Retinal pigment epithelial cell (primary cell): ENCODE measurements around the gene ARHGAP35.
"Not testable (repeated sequence)": the region's sequence is repeated elsewhere in the genome, so short reads cannot be mapped to it uniquely, and the experiment has no call there.

Experiments
- DNase-seq: peaks from one replicate; pipeline ENCODE4 v3.0.0-alpha.2; 2010; ENCODE audit warnings: low read depth
- H3K4me3 ChIP-seq: 2 replicates; pipeline ENCODE4 v1.5.1; 2011; ENCODE audit warnings: mild to moderate bottlenecking, low read length, control low read depth, moderate library complexity
- TF ChIP-seq, protein P1 (sequence below): conservative IDR thresholded peaks from 2 replicates; pipeline ENCODE4 v1.5.1; 2011; ENCODE audit warnings: low read depth, low read length, control low read depth, inconsistent platforms

ARHGAP35 gene

DNA sequence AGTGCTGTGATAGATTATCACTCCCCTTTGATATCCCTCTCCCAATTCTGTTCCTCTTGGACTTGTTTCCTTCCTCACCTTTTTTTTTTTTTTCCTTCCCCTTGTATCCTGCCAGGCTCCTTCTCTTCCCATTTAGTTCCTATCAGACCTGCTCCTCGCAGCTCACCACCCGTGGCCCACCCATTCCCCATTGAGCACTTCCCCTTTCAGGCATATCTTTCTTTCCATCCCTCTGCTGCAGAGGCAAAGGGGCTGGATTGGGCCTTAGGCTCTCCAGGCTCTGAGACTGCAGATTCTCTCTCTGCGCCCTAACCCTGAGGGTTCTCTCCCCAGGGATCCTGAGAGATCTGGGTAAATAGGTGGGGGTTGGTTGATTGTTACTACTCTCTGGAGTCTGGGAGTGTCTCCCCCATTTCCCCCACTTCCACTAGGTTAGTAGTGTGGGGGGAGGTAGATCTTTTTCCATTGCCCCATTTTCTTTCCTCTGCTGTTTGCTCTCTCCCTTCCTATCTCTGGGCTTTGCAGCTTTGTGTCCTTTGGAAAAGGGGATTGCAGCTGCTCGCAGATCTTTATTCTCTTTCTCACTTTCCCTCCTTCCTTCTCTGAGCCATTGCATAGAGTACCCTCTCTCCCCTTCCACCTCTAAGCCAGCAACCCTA lies 2.3 kb downstream of the ARHGAP35 start:
- DNase-seq, result no peak
- TF ChIP-seq, protein P1, sequence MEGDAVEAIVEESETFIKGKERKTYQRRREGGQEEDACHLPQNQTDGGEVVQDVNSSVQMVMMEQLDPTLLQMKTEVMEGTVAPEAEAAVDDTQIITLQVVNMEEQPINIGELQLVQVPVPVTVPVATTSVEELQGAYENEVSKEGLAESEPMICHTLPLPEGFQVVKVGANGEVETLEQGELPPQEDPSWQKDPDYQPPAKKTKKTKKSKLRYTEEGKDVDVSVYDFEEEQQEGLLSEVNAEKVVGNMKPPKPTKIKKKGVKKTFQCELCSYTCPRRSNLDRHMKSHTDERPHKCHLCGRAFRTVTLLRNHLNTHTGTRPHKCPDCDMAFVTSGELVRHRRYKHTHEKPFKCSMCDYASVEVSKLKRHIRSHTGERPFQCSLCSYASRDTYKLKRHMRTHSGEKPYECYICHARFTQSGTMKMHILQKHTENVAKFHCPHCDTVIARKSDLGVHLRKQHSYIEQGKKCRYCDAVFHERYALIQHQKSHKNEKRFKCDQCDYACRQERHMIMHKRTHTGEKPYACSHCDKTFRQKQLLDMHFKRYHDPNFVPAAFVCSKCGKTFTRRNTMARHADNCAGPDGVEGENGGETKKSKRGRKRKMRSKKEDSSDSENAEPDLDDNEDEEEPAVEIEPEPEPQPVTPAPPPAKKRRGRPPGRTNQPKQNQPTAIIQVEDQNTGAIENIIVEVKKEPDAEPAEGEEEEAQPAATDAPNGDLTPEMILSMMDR, result no peak
- H3K4me3 ChIP-seq, result peak overlapping the region; percentile 86

DNA sequence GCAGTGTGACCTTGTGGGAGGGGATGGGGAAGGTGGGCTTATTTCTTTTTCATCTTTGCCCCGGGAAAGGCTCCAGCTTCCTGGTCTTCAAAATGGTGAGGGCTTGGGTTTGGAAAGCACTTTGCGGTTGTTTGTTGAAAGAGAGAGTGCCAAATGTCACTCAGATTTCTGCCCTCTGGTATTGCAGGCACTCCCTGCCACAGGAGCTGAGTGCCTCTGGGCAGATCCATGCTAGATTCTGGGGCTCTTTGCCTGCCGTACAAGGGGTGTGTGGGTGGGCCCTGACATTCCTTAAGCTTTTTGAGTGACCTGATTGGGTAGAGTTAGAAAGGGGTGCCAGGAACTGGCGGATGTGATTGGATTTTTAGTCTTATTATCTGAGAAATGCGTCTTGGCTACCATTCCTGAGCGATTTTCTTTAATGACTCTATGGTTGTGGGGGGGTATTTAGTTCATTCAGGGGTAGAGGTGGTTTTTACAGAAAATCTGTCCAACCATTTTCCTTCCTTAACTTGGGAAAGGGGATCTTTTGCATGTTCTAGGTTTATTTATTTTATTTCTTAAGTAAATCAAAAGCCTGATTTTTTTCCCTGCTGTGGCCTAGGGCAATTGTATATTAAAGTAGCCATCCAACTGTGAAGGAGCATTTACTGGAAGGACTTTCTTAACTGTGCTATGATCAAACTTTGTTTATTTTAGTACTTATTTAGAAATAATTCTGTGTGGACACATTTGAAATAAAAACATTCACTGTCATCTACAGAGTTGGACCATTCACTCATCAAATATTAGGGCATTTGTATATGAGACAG lies 3.2 kb downstream of the ARHGAP35 start:
- peak overlapping the region; percentile 86 for H3K4me3 ChIP-seq
- TF ChIP-seq, protein P1, result no peak
- DNase-seq, result peak; percentile 74

DNA sequence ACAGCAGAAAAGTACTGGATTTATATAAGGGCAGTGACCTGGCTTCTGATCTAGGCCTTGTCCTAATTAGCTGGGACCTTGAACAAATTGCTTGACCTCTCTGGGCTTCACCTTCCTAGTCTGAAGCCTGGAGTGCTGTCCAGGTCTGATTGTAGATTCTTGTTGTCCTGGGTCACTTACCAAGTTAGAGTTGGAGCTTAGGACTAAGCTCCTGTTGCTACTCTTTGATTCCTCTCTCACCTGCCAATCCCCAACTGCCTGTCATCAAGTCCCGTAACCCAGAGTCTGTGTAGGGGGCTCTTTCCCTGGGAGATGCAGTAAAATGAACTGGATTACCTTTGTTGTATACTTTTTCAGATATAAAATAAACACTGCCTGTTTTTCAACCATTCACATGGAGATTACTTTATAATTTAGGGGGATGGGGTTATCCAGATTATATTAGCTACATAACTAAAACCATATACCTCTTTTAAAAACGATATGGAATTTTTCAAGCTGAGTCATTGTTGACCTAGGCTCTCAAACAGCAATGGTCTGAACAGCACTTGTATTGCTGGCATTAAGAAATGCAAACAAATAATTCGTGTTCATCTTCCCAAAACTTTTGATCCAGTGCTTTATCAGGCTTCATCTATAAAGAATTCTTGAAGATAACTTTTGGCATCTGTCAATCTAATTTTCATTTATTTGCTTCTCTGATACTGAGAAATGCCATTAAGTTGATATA lies 5.8 kb downstream of the ARHGAP35 start:
- TF ChIP-seq, protein P1, result no peak
- H3K4me3 ChIP-seq, result no peak overlapping the region

DNA sequence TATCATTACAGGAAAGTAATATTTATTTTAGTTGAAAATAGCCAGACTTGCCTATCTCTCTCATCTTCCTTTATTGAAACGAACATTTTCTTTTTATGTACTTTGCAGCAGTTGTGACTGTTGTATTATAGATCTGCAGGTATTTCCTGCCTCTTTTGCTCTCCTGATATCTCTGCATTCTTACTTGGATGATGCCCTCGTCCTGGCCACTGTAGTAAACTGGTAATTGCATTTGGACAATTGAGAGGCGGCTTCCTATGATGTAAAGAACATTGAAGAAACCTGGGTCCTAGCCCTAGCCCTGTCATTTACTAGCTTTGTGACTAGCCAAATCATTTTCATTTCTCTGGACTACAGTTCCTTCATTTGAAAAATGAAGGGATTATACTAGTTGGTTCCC lies 6.4 kb downstream of the ARHGAP35 start:
- TF ChIP-seq, protein P1, result no peak
- DNase-seq, result no peak
- H3K4me3 ChIP-seq, result no peak overlapping the region

More for the DNA sequence above, 5.8 kb downstream of the ARHGAP35 start:
- no peak for DNase-seq

DNA sequence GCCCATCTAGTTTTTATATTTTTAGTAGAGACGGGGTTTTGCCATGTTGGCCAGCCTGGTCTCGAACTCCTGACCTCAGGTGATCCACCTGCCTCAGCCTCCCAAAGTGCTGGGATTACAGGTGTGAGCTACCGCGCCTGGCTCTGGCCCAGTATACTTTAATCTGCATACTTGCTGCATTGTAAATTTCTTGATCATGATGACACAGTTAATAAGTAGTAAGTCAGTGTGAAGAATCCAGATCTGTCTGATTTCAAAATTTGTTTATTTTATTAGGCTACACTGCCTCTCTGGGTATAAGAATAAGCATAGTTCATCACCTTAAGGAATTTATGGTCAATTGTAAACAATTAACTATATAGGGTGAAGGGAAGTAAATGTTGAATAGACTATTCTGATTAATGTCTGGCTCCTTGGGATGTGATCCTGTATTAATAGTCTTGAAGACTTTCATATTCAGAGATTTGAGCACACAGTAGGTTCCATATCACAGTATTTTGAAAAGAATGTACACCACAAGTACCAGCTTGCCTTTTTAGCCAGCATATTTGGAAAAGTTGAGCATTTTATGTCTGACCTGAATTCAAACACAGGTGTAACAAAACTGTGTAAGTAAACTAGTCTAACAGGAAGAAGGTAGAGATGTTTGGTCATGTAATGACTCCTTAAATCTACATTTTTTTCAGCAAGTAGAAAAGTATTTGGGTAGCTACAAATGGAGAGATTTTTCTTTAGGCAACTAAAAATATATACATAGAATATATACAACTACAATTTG lies 7.4 kb downstream of the ARHGAP35 start:
- TF ChIP-seq, protein P1, result no peak
- no peak for DNase-seq
- no peak overlapping the region for H3K4me3 ChIP-seq

DNA sequence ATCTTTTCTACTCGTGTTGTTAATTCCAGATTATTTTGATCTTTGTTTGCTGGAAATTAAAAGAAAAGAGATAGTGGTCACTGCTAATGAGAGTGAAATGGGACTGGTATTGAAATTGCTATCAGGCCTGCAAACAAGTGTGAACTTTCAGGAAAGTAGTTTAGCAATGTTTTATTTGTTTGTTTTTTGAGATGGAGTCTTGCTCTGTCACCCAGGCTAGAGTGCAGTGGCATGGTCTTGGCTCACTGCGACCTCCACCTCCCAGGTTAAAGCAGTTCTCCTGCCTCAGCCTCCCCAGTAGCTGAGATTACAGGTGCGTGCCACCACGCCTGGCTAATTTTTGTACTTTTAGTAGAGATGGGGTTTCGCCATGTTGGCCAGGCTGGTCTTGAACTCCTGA lies 10.4 kb downstream of the ARHGAP35 start:
- H3K4me3 ChIP-seq, DNase-seq: not testable (repeated sequence)

DNA sequence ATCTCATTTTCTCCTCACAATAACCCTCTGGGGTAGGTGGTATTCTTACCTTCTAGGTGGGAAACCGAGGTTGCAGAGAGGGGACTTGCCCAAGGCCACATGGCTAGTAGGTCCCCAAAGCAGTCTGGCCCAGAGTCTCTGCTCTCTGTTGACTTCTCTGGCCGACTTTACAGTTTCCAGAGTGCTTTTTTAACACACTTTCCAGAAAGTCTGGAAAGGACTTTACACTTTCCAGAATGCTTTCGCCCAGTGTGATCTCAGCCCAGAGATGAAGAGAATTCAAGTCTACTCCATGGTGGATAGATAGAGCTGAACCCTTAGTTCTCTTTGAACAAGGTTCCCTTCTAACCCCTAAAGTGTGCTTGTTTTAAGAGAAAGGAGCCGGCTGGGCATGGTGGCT lies 12.2 kb downstream of the ARHGAP35 start:
- DNase-seq, result no peak
- H3K4me3 ChIP-seq, result no peak overlapping the region
- TF ChIP-seq, protein P1, result no peak
